GM18907 (cell line): ENCODE measurements around the gene TCP11L1.
A peak's percentile ranks its signal among the peaks of the same experiment; 100 is the strongest.
"Not testable (repeated sequence)": the region's sequence is repeated elsewhere in the genome, so short reads cannot be mapped to it uniquely, and the experiment has no call there.

Experiments
- ATAC-seq: cut with Tn5 transposase; IDR thresholded peaks from one replicate; pipeline ENCODE4 v1.9.1; 2021; ENCODE audit warnings: mild to moderate bottlenecking, moderate library complexity; ENCODE audit not compliant: unreplicated experiment

TCP11L1 gene

GRCh38 chr11:33028537-33028914, 10.8 kb upstream of the TCP11L1 start:
- no peak for ATAC-seq

- not testable (repeated sequence) for ATAC-seq
Observed at GRCh38 chr11:33029218-33029617, 10.2 kb upstream of the TCP11L1 start.

- no peak for ATAC-seq
Observed at GRCh38 chr11:33033493-33033892, 5.9 kb upstream of the TCP11L1 start.

- ATAC-seq, result no peak
Observed at GRCh38 chr11:33035011-33035410, 4.4 kb upstream of the TCP11L1 start.

GRCh38 chr11:33040033-33040861, 875 bp downstream of the TCP11L1 start:
- ATAC-seq, result peak; percentile 34

- no peak for ATAC-seq
Observed at GRCh38 chr11:33040862-33041453, 1.6 kb downstream of the TCP11L1 start.

GRCh38 chr11:33043221-33043830, 4.0 kb downstream of the TCP11L1 start:
- ATAC-seq, result no peak

GRCh38 chr11:33044285-33044756, 4.9 kb downstream of the TCP11L1 start:
- ATAC-seq, result no peak

GRCh38 chr11:33045551-33046255, 6.3 kb downstream of the TCP11L1 start:
- ATAC-seq, result no peak

GRCh38 chr11:33048701-33049100, 9.3 kb downstream of the TCP11L1 start:
- not testable (repeated sequence) for ATAC-seq

- not testable (repeated sequence) for ATAC-seq
Observed at GRCh38 chr11:33049565-33050408, 10.4 kb downstream of the TCP11L1 start.

GRCh38 chr11:33052231-33052630, 12.9 kb downstream of the TCP11L1 start:
- ATAC-seq, result no peak

GRCh38 chr11:33055375-33055774, 16.0 kb downstream of the TCP11L1 start:
- no peak for ATAC-seq

GRCh38 chr11:33057284-33057683, 17.9 kb downstream of the TCP11L1 start:
- ATAC-seq, result no peak

GRCh38 chr11:33059331-33060007, 20.1 kb downstream of the TCP11L1 start:
- no peak for ATAC-seq

- no peak for ATAC-seq
Observed at GRCh38 chr11:33060271-33060670, 20.9 kb downstream of the TCP11L1 start.

GRCh38 chr11:33062137-33062536, 22.8 kb downstream of the TCP11L1 start:
- no peak for ATAC-seq

GRCh38 chr11:33063326-33063881, 24.0 kb downstream of the TCP11L1 start:
- peak; percentile 47 for ATAC-seq

- no peak for ATAC-seq
Observed at GRCh38 chr11:33064033-33064825, 24.9 kb downstream of the TCP11L1 start.
